ENCODE data around the gene MYO9A.

MYO9A gene

GRCh38 chr15:71830981-71831380 lies 287.0 kb downstream of the MYO9A start:
- DNase-seq = no peak

- DNase-seq = no peak
Measured at GRCh38 chr15:71826196-71826595, 291.8 kb downstream of the MYO9A start.

GRCh38 chr15:71825021-71825730 lies 292.8 kb downstream of the MYO9A start:
- DNase-seq = no peak

- DNase-seq = no peak
Measured at GRCh38 chr15:71823801-71824200, 294.1 kb downstream of the MYO9A start.

- DNase-seq = no peak
Measured at GRCh38 chr15:71822890-71823630, 294.9 kb downstream of the MYO9A start.

GRCh38 chr15:71821547-71822129 lies 296.3 kb downstream of the MYO9A start:
- DNase-seq = no peak

- DNase-seq = no peak
Measured at GRCh38 chr15:71820127-71820526, 297.8 kb downstream of the MYO9A start.

- no peak for DNase-seq
Measured at GRCh38 chr15:71817351-71817750, 300.6 kb downstream of the MYO9A start.

- no peak for DNase-seq
Measured at GRCh38 chr15:71815301-71815700, 302.6 kb downstream of the MYO9A start.

- no peak for DNase-seq
Measured at GRCh38 chr15:71813723-71814470, 304.1 kb downstream of the MYO9A start.

- no peak for DNase-seq
Measured at GRCh38 chr15:71812966-71813722, 304.8 kb downstream of the MYO9A start.

- no peak for DNase-seq
Measured at GRCh38 chr15:71811752-71812735, 305.9 kb downstream of the MYO9A start.

- DNase-seq = no peak
Measured at GRCh38 chr15:71811036-71811736, 306.8 kb downstream of the MYO9A start.

GRCh38 chr15:71810256-71811035 lies 307.5 kb downstream of the MYO9A start, which contains the start of gene NR2E3:
Gene NR2E3 (plus strand): TSS chr15:71810554. CDS start chr15:71810744, 190 bp downstream.
- no peak for DNase-seq

- no peak for DNase-seq
Measured at GRCh38 chr15:71809346-71809745, 308.6 kb downstream of the MYO9A start.

- DNase-seq = no peak
Measured at GRCh38 chr15:71808311-71809020, 309.5 kb downstream of the MYO9A start.

GRCh38 chr15:71807691-71808091 lies 310.3 kb downstream of the MYO9A start:
- DNase-seq = no peak

GRCh38 chr15:71807125-71807629 lies 310.8 kb downstream of the MYO9A start:
- no peak for DNase-seq

- DNase-seq = no peak
Measured at GRCh38 chr15:71806452-71806931, 311.5 kb downstream of the MYO9A start.
